ENCODE data around the gene ARHGAP30. TPM values are rescaled to one million over a fixed set of nuclear protein-coding genes. Genes with fewer than 3 reads are reported as not detected.
"Not testable (repeated sequence)": the region's sequence is repeated elsewhere in the genome, so short reads cannot be mapped to it uniquely, and the experiment has no call there.

The ARHGAP30 gene
- 10 to 100 TPM in 1 of 10 donors, 1 to 10 TPM in 9; 2.1 to 12.3 (median 2.7) TPM for polyA plus RNA-seq (ENCODE audit: insufficient read length in 10 of 10)
- long read RNA-seq, donor 1: 0 reads
- long read RNA-seq, donor 2: 0 reads
- long read RNA-seq, donor 3: 0 reads
- long read RNA-seq, donor 4: 0 reads
- long read RNA-seq, donor 5, full-length matches to known transcripts: 1 of 1 reads
- long read RNA-seq, donor 5, partial matches to known transcripts: 0 of 1 reads
- long read RNA-seq, donor 5, other reads (novel, unspliced or antisense): 0 of 1 reads
- long read RNA-seq, donor 6: 0 reads
- long read RNA-seq, donor 7: 0 reads
- long read RNA-seq, donor 8: 0 reads
- long read RNA-seq, donor 9: 0 reads

- DNase-seq: peak in 2 of 3 donors; percentile 26 to 46
Observed at GRCh38 chr1:161069731-161070270, at the start of gene ARHGAP30. Gene ARHGAP30, minus strand, starts transcription at chr1:161069891. Its CDS starts 267 bp downstream, at chr1:161069624.

GRCh38 chr1:161117759-161118581, 48.3 kb upstream of the ARHGAP30 start, which contains the start of the genes NIT1 and PFDN2:
Gene NIT1, plus strand, starts transcription at chr1:161118105. Its CDS starts 72 bp downstream, at chr1:161118177.
Gene PFDN2, minus strand, starts transcription at chr1:161118037. Its CDS starts 11 bp downstream, at chr1:161118026.
- peak; percentile 76 to 97 (median 94) for DNase-seq

GRCh38 chr1:161115961-161116360, 46.3 kb upstream of the ARHGAP30 start:
- not testable (repeated sequence) for DNase-seq

GRCh38 chr1:161115132-161115711, 45.5 kb upstream of the ARHGAP30 start:
- DNase-seq: no peak

- DNase-seq: no peak
Observed at GRCh38 chr1:161114556-161114955, 44.9 kb upstream of the ARHGAP30 start.

- no peak for DNase-seq
Observed at GRCh38 chr1:161113915-161114314, 44.2 kb upstream of the ARHGAP30 start.

GRCh38 chr1:161111527-161111926, 41.8 kb upstream of the ARHGAP30 start:
- DNase-seq: no peak

GRCh38 chr1:161111117-161111516, 41.4 kb upstream of the ARHGAP30 start:
- DNase-seq: no peak

GRCh38 chr1:161106431-161106830, 36.7 kb upstream of the ARHGAP30 start:
- DNase-seq: no peak

GRCh38 chr1:161100556-161100955, 30.9 kb upstream of the ARHGAP30 start:
- peak in 2 of 3 donors; percentile 29 to 40 for DNase-seq

- DNase-seq: no peak
Observed at GRCh38 chr1:161099090-161099802, 29.6 kb upstream of the ARHGAP30 start.

GRCh38 chr1:161098210-161099068, 28.7 kb upstream of the ARHGAP30 start, which contains the start of gene KLHDC9:
Gene KLHDC9, plus strand, starts transcription at chr1:161098361. Its CDS starts 175 bp downstream, at chr1:161098536.
- DNase-seq: peak in 2 of 3 donors; percentile 67 to 87

GRCh38 chr1:161096530-161096929, 26.8 kb upstream of the ARHGAP30 start:
- peak in 2 of 3 donors; percentile 81 to 91 for DNase-seq

- no peak for DNase-seq
Observed at GRCh38 chr1:161096015-161096414, 26.3 kb upstream of the ARHGAP30 start.

- no peak for DNase-seq
Observed at GRCh38 chr1:161095230-161095629, 25.5 kb upstream of the ARHGAP30 start.

GRCh38 chr1:161094481-161094880, 24.8 kb upstream of the ARHGAP30 start:
- DNase-seq: no peak

GRCh38 chr1:161092621-161093028, 22.9 kb upstream of the ARHGAP30 start:
- no peak for DNase-seq

- DNase-seq: no peak
Observed at GRCh38 chr1:161091796-161092507, 22.3 kb upstream of the ARHGAP30 start.

- DNase-seq: no peak
Observed at GRCh38 chr1:161091093-161091492, 21.4 kb upstream of the ARHGAP30 start.

All from muscle of back (tissue), 13 donors.